SU-DHL-6 (cell line): ENCODE data around the gene BRD4.

ENCODE experiments used
- H2AFZ ChIP-seq: fragments of 200-600 bp; sonication (generic); 2 replicates; pipeline ENCODE4 v1.6.1; 2014; ENCODE audit warnings: low read depth, mild to moderate bottlenecking, moderate library complexity, mixed read lengths, antibody characterized with exemption, low read length; ENCODE audit not compliant: severe bottlenecking
- H3F3A ChIP-seq: fragments of 200-600 bp; shearing (Covaris generic); 2 replicates; pipeline ENCODE4 v1.6.0; 2016; ENCODE audit warnings: antibody characterized with exemption, mild to moderate bottlenecking; ENCODE audit not compliant: insufficient read depth
- H3K27ac ChIP-seq: fragments of 200-600 bp; sonication (generic); 2 replicates; pipeline ENCODE4 v1.5.1; 2016; ENCODE audit warnings: low read depth, mild to moderate bottlenecking, low read length, moderate library complexity, mixed read lengths
- H3K27me3 ChIP-seq: fragments of 200-600 bp; sonication (generic), shearing (Covaris generic); 2 replicates; pipeline ENCODE4 v1.6.0; 2014; ENCODE audit warnings: mild to moderate bottlenecking, low read length
- H3K36me3 ChIP-seq: fragments of 200-600 bp; sonication (generic); 2 replicates; pipeline ENCODE4 v1.6.1; 2014; ENCODE audit warnings: mild to moderate bottlenecking, low read length, mixed read lengths
- H3K4me2 ChIP-seq: fragments of 300-600, 200-600 bp; shearing (Covaris generic), sonication (generic); 2 replicates; pipeline ENCODE4 v1.6.0; 2014; ENCODE audit warnings: low read length, low read depth, mild to moderate bottlenecking; ENCODE audit not compliant: poor library complexity, severe bottlenecking
- H3K4me3 ChIP-seq: fragments of 200-600 bp; sonication (generic); 2 replicates; pipeline ENCODE4 v1.5.1; 2014; ENCODE audit warnings: antibody characterized with exemption, low read length, mild to moderate bottlenecking, mixed read lengths; ENCODE audit not compliant: insufficient read depth, poor library complexity, severe bottlenecking
- H3K79me2 ChIP-seq: fragments of 200-600 bp; sonication (generic); 2 replicates; pipeline ENCODE4 v1.6.1; 2014; ENCODE audit warnings: mild to moderate bottlenecking, low read length, moderate library complexity; ENCODE audit not compliant: insufficient read depth
- H3K9ac ChIP-seq: fragments of 200-600 bp; sonication (generic); 2 replicates; pipeline ENCODE4 v1.7.0; 2014; ENCODE audit warnings: mild to moderate bottlenecking, low read length
- H3K9me2 ChIP-seq: fragments of 200-600 bp; sonication (generic); replicated peaks from 2 replicates; pipeline ENCODE4 v1.6.1; 2014; ENCODE audit warnings: low read length; ENCODE audit not compliant: insufficient read depth
- H3K9me3 ChIP-seq: fragments of 200-600 bp; sonication (generic); 2 replicates; pipeline ENCODE4 v1.6.1; 2014; ENCODE audit warnings: low read length, mixed read lengths; ENCODE audit not compliant: insufficient read depth
- H4K20me1 ChIP-seq: fragments of 200-600 bp; sonication (generic); 2 replicates; pipeline ENCODE4 v1.6.1; 2014; ENCODE audit warnings: low read depth, mild to moderate bottlenecking, antibody characterized with exemption, low read length, moderate library complexity, mixed read lengths
- EZH2phosphoT487 ChIP-seq: fragments of 200-600 bp; sonication (generic), shearing (Covaris generic); conservative IDR thresholded peaks from 2 replicates; pipeline ENCODE4 v1.6.1; 2018; ENCODE audit warnings: mild to moderate bottlenecking, antibody characterized with exemption, low read length, moderate library complexity, mixed read lengths
- TF ChIP-seq, protein P1 (sequence below): fragments of 200-600 bp; sonication (generic); IDR thresholded peaks from one replicate; pipeline ENCODE4 v1.5.1; 2017; ENCODE audit warnings: antibody characterized with exemption, mild to moderate bottlenecking, low read length, moderate library complexity; ENCODE audit not compliant: insufficient read depth, poor library complexity, severe bottlenecking

Gene BRD4

DNA sequence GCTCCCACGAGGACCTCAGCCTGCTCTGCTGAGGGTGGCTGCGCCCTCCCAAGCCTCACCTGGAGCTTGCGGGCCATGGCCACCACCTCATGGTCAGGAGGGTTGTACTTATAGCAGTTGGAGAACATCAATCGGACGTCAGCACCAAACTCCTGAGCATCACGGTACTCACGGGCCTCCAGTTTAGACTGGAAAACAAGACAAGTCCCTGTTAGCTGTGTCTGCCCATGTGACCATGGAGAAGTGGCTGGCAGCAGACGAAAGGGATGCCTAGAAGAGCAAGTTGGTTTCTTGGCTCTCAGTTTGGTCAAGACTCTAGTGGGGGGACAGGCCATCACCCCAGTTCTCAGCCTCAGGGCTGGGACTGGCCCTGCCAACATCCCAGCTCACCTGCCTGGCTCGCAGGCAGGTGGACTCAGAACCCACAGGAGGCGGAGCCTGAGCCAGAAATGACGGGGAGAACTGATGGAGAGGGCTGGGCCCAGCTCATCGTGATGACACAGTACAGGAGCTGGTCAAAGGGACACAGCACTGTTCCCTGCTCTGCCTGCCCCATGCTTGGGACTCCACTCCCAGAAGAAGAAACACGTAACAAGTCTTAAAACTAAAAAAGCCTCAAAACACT is 68.9 kb downstream of the BRD4 start:
- Histone ChIP-seq H3K4me3 (no peak overlapping the region), H2AFZ (no peak overlapping the region), H3K4me2 (no peak overlapping the region), H4K20me1 (peaks cover 2% of the 10 kb centered on the region; the same call in 1 of the 2 replicates), H3K9me3 (no peaks in the 10 kb centered on the region), H3K27me3 (no peaks in the 10 kb centered on the region), H3K9me2 (no peaks in the 10 kb centered on the region), H3K79me2 (peaks cover 47% of the 10 kb centered on the region; the same call in 1 of the 2 replicates), H3K36me3 (peaks cover 27% of the 10 kb centered on the region; the same call in 1 of the 2 replicates), H3F3A (no peaks in the 10 kb centered on the region), H3K9ac (no peak overlapping the region), H3K27ac (no peak overlapping the region)
- TF ChIP-seq EZH2phosphoT487: no peak
- TF ChIP-seq, protein P1, sequence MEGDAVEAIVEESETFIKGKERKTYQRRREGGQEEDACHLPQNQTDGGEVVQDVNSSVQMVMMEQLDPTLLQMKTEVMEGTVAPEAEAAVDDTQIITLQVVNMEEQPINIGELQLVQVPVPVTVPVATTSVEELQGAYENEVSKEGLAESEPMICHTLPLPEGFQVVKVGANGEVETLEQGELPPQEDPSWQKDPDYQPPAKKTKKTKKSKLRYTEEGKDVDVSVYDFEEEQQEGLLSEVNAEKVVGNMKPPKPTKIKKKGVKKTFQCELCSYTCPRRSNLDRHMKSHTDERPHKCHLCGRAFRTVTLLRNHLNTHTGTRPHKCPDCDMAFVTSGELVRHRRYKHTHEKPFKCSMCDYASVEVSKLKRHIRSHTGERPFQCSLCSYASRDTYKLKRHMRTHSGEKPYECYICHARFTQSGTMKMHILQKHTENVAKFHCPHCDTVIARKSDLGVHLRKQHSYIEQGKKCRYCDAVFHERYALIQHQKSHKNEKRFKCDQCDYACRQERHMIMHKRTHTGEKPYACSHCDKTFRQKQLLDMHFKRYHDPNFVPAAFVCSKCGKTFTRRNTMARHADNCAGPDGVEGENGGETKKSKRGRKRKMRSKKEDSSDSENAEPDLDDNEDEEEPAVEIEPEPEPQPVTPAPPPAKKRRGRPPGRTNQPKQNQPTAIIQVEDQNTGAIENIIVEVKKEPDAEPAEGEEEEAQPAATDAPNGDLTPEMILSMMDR: no peak

DNA sequence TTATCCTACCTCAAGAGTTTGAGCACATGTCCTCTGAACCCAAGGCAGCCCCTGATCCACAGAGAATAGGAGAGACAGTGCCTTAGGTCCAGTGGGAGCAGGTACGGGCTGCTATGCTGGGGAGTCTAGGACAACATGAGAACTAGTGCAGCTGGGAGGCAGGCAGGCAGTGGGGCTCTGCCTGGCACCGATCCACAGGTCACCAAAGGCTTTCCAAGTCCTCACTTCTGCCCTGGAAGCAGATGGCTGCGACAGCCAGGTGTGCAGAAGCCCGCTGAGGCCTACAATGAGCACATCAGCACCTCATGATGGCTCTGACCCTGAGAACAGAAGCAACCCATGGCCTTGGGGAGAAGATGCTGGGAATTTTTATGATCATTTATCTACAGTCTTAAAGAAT is 70.3 kb downstream of the BRD4 start:
- no peak overlapping the region for H3K27ac ChIP-seq

DNA sequence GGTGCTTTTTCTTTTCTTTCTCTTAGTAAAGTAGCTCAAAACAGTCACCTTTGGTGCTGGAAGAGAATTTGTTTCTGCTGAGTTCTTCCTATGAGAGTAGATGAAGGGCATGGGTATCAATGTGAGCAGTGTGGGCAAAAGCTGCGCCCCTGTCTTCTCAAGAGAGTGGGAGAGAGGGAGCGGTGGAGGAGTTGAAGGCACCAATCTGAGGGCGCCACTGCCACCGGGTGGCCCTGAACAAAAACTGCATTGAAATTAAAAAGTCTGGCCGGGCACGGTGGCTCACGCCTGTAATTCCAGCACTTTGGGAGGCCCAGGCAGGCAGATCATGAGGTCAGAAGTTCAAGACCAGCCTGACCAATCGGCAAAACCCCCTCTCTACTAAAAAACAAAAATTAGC is 71.4 kb downstream of the BRD4 start:
- Histone ChIP-seq H3K9me2 (no peaks in the 10 kb centered on the region), H4K20me1 (no peaks in the 10 kb centered on the region), H3K27ac (no peak overlapping the region), H2AFZ (no peak overlapping the region), H3F3A (no peaks in the 10 kb centered on the region), H3K36me3 (peaks cover 33% of the 10 kb centered on the region; the same call in 1 of the 2 replicates), H3K9me3 (no peaks in the 10 kb centered on the region), H3K4me3 (no peak overlapping the region), H3K27me3 (no peaks in the 10 kb centered on the region), H3K79me2 (peaks cover 43% of the 10 kb centered on the region; the same call in 1 of the 2 replicates), H3K9ac (no peak overlapping the region), H3K4me2 (no peak overlapping the region)
- TF ChIP-seq, protein P1: no peak
- no peak for TF ChIP-seq EZH2phosphoT487

More for the DNA sequence above, 70.3 kb downstream of the BRD4 start:
- Histone ChIP-seq H3K9ac (no peak overlapping the region), H3K27me3 (no peaks in the 10 kb centered on the region), H3K4me3 (no peak overlapping the region), H2AFZ (no peak overlapping the region), H3K9me3 (no peaks in the 10 kb centered on the region), H3K79me2 (peaks cover 48% of the 10 kb centered on the region; the same call in 1 of the 2 replicates), H3F3A (no peaks in the 10 kb centered on the region), H4K20me1 (no peaks in the 10 kb centered on the region), H3K4me2 (no peak overlapping the region), H3K9me2 (no peaks in the 10 kb centered on the region), H3K36me3 (peaks cover 27% of the 10 kb centered on the region; the same call in 1 of the 2 replicates)
- TF ChIP-seq EZH2phosphoT487: no peak
- TF ChIP-seq, protein P1: no peak
